AG09319 (cell line): ENCODE data around the gene EFCAB6.
"Not testable (repeated sequence)": the region's sequence is repeated elsewhere in the genome, so short reads cannot be mapped to it uniquely, and the experiment has no call there.

Experiments
- DNase-seq: peaks from one replicate; pipeline ENCODE4 v3.0.0-alpha.2; 2010; ENCODE audit warnings: low read depth; ENCODE audit errors: extremely low read depth
- TF ChIP-seq, protein P1 (sequence below): IDR thresholded peaks from 2 replicates; pipeline ENCODE4 v1.5.1; 2011; ENCODE audit warnings: low read depth, mild to moderate bottlenecking, inconsistent platforms, low read length, moderate library complexity

Gene EFCAB6

DNA sequence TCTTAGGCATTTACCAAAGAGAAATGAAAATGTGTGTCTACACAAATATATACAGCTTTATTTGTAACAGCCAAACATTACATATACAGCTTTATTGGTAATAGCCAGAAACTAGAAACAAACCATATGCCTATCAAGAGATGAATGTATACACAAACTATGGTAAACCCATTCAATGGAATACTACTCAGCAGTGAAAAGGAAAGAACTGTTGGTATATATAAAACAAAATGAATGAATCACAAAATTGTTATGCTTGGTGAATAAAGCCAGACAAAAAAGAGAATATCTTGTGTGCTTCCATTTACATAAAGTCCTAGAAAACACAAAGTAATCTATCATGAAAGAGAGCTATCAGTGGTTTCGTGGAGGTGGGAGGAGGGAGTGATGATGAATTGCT is 142.9 kb downstream of the EFCAB6 start:
- TF ChIP-seq, protein P1, sequence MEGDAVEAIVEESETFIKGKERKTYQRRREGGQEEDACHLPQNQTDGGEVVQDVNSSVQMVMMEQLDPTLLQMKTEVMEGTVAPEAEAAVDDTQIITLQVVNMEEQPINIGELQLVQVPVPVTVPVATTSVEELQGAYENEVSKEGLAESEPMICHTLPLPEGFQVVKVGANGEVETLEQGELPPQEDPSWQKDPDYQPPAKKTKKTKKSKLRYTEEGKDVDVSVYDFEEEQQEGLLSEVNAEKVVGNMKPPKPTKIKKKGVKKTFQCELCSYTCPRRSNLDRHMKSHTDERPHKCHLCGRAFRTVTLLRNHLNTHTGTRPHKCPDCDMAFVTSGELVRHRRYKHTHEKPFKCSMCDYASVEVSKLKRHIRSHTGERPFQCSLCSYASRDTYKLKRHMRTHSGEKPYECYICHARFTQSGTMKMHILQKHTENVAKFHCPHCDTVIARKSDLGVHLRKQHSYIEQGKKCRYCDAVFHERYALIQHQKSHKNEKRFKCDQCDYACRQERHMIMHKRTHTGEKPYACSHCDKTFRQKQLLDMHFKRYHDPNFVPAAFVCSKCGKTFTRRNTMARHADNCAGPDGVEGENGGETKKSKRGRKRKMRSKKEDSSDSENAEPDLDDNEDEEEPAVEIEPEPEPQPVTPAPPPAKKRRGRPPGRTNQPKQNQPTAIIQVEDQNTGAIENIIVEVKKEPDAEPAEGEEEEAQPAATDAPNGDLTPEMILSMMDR, result no peak
- no peak for DNase-seq

DNA sequence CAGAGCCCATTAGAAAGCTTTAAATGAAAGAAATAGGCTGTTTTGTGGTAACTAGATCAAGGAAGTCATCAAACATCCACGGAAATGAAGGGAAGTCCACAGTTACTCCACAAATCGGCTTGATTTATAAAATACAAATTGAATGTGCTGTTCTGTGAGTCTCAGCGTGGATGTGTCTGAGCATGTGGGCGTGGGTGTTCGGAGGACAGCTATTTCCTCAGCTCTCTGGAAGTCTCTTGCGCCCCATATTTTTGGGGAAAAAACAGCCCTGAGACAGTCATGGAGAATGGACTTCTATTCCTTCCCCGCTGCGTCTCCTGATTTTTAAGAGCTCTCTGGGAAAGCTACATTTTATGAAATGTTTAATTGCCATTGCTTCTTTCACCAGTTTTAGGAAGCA is 144.4 kb downstream of the EFCAB6 start:
- TF ChIP-seq, protein P1, result no peak
- DNase-seq, result no peak

DNA sequence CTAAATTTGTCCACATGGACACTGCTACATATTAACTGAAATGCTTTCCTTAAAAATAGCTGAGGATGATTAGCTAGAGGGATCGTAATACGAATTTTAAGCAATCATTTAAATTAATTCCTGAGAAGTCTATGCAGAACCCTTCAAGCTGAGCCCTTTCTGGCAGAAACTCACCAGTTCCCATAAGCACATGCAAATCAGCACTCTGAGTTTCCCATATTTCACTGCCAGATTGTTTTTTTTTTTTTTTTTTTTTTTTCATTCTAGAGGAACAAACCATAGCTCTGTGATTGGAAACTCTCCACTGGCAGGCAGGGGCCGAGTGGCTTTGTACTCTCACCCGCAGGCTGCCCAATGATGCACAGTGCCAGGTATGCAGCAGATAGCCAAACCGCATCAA is 145.6 kb downstream of the EFCAB6 start:
- TF ChIP-seq, protein P1, result no peak
- DNase-seq, result no peak

DNA sequence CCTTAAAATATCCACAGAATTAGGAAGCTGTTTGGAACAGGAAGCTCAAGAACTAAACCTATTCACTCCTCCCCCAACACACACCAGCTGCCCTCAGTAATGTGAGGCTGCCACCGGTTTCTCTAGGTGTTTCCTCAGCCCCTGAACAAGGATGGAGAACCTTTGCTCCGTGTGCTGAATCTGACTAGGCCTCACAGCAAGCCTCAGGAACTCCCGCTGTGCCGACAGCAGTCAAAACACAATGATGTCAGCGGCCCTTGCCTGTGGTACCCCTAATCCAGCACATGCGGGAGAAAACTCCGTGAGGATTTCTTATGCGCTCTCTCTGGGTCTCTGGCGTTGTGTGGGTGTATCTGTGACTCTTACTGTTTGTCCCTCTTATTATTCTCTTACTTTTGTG is 153.3 kb downstream of the EFCAB6 start:
- no peak for DNase-seq
- TF ChIP-seq, protein P1, result no peak

DNA sequence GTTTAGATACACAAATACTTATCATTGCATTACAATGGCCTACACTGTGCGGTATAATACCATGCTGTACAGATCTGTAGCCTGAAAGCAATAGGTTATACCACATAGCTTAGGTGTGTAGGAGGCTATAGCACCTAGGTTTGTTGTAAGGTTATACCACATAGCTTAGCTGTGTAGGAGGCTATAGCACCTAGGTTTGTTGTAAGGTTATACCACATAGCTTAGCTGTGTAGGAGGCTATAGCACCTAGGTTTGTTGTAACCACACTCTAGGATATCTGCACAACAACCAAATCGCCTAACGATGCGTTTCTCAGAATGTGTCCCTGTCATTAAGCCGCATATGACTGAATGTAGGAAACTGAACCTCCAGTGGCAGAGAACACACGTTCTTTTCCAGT is 155.5 kb downstream of the EFCAB6 start:
- DNase-seq, result not testable (repeated sequence)

DNA sequence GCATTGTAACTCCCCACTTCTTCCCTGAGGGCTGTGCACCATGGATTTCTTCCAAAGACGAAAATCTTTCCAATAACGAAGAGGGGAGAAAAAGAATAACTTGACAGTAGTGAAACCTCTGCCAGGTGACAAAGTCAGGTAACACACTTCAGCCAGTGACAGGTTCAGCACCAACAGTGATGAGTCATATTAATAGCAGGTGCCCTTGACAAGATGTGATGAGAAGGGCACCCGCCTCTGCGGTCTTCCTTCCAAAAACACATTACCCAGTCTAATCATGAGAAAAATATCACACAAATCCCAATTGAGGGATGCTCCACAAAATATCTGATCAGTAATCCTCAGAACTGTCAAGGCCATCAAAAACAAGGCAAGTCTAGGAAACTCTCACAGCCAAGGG is 157.8 kb downstream of the EFCAB6 start:
- TF ChIP-seq, protein P1, result no peak

DNA sequence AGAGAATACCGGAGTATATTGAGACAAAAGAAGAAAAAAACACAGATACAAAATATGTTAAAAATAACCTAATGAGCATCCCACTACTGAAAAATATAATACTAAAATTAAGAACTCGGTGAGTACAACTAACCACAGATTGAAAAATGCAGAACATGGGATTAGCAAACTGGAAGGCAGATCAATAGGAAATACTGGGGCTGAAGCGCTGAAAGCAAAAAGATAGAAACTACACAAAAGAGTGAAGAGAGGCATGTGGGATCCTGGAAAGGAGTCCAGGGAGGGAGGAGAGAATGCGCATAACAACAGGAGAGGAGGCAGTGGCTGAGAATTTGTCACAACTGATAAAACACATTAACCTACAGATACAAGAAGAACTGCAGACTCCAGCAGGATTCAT is 159.3 kb downstream of the EFCAB6 start:
- TF ChIP-seq, protein P1, result no peak
- no peak for DNase-seq

More for the DNA sequence above, 157.8 kb downstream of the EFCAB6 start:
- no peak for DNase-seq

DNA sequence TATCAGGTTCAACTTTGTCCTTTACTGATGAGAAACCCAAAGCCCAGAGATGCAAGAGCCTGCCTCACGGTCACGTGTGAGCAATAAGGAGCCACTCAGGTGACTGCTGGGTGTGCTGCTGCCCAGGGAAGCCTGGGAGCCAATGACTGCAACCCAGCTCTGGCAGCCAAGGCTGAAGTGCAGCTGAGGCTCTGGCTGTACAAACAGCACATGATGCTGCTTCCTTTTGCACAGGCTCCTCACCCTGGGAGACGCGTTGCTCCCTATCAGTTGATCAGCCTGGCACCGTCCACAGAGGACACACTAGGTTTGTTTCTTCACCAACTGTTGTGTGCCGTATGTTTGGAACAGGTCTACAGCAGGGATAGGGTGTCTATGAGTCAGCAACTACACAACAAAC is 168.7 kb downstream of the EFCAB6 start:
- TF ChIP-seq, protein P1, result no peak
- no peak for DNase-seq
